DMS53 (cell line): ENCODE results near the gene GSKIP.

ENCODE experiments used
- DNase-seq: peaks from one replicate; lab custom pipeline; 2025; lab: John Stamatoyannopoulos, UW

Gene GSKIP

DNA sequence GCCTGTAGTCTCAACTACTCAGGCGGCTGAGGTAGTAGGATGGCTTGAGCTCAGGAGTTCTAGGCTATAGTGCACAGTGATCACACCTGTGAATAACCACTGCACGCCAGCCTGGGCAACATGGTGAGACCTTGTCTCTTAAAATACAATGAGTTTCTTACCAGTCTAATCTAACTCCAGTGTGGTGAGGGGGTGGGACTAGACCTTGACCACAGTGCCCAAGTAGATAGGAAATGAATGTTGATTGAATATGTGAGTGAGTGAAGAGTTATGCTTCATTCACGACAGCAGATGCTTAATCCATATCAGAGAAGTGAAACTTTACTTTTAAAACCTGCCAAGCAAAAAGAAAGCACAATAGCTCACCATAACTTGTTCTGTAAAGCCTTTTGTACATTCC, 17.4 kb downstream of the GSKIP start:
- DNase-seq = no peak

DNA sequence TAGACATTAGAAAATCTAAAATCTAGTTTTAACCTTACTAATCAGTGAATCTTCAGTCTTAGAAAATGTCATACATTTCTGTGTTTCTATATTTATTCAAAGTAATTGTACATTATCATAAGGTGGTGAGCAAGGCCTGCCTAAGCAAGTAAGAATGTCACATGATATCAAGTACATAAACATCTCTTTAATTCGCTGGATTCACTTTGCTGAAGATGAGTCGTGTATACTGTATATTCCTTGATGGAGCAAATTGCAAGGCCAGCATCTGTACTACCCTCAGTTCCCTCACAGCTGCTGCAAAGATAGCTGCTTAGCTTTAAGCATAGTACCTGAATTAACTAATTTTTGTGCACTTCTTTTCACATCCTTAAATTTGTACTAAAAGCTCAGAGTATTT, 20.1 kb downstream of the GSKIP start:
- DNase-seq = no peak

GRCh38 chr14:96384053-96384452, 20.7 kb downstream of the GSKIP start:
- peak; percentile 25 for DNase-seq

GRCh38 chr14:96384740-96385139, 21.4 kb downstream of the GSKIP start:
- DNase-seq = no peak

- DNase-seq = no peak
Measured at GRCh38 chr14:96385385-96385784, 22.1 kb downstream of the GSKIP start.

DNA sequence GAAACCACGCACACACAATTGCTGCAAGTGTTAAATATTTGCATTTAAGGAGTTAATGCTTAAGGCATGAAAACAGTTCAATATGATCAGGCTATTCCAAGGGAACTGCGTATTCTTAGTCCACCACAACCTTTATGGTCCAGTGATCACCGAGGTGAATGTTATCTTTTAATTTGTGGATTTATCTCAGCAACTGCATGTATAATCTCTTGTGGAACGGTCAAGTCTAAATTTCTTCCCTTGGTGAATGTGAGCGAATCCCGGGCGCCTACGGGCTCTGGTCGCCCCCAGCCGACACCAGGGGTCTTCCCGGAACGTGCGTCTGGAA, 27.6 kb downstream of the GSKIP start:
- no peak for DNase-seq

- DNase-seq = peak; percentile 96
Measured at GRCh38 chr14:96391293-96392118, 28.2 kb downstream of the GSKIP start.

DNA sequence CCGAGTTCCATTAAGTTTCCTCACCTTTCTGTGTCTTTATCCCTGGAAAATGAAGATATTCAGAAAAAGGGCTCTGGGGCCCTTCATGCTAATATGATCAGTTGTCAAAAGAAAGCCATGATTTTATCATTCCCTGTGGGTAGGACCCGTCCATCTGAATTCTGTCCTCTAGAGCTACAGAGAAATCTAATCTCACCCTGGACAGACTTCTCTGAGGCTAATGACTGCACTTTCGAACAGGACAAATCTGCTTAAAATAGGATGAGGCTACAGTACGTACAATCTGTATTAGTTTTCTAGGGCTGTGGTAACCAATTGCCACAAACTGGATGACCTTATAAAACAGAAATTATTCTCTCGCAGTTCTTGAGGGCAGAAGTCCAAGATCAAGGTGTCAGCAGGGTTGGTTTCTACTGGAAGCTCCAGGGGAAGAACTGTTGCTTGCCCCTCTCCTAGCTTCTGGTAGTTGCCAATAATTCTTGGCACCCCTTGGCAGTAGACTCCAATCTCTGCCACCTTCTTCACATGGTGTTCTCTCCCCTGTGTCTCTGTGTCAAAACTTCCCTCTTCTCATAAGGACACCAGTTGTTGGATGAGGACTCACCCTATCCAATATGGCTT, 29.9 kb downstream of the GSKIP start:
- peak; percentile 5 for DNase-seq

DNA sequence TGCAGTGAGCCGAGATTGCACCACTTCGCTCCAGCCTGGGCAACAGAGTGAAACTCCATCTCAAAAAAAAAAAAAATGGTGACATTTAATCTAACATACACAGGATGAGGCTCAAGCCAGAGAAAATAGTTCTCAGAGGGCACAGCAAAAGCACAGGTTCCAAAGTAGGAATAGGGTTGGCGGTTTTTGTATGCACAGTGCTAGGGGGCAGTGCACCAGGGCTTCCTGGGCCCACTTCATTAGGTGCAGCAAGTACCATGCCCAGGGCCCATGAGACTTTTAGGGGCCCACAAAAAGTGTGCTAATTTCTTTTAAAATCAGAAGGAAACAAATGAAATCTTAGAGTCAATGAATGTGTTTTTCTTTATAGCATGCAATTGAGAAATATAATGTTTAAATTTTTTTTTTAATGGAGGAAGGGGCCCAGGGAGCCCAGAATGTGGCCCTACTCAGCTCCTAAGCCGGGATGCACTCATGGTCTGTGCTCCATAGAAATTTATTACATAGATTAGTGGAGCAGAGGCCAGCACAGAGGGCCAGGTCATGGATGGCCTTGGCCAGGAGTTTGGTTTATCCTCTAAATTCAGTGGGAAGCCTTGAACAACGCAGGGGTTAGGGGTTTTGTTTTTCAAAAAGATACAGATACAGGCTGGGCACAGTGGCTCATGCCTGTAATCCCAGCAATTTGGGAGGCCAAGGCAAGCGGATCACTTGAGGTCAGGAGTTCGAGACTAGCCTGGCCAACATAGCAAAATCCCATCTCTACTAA, 30.9 kb downstream of the GSKIP start:
- no peak for DNase-seq

DNA sequence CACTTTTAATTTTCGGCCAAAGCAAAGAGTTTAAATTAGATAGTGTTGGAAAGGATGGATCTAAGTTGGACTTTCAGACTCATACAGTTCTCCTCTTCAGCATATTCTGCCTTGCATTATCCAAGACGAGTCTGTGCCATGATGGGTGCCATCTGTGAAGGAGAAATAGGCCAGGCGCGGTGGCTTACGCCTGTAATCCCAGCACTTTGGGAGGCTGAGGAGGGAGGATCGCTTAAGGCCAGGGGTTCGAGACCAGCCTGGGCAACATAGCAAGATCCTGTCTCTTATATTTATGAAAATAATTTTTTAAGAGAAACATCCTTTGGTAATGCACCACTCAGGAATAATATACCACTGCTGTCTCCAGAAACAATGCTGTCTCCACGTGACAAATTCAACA, 35.1 kb downstream of the GSKIP start:
- DNase-seq = no peak

DNA sequence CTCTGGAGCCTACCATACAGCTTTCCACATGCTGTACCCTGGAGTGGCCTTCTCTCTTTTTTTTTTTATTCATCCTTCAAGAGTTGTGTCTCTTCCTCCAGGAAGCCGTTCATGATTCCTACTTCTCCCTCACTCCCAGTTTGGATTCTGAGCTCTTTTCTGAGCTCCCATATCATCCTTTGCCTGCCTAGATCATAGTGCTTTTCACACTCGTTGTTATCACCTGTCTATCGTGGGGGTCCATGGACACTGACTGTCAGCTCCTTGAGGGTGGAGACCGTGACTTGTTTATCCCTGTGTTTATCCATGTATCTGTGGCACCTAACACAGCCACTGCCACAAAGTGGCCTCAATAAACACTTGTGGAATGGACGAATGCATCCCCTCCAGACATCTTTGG, 35.6 kb downstream of the GSKIP start:
- DNase-seq = no peak

GRCh38 chr14:96399405-96399804, 36.1 kb downstream of the GSKIP start:
- DNase-seq = no peak

GRCh38 chr14:96400495-96400894, 37.2 kb downstream of the GSKIP start:
- DNase-seq = no peak

- no peak for DNase-seq
Measured at GRCh38 chr14:96403409-96403808, 40.1 kb downstream of the GSKIP start.

- no peak for DNase-seq
Measured at GRCh38 chr14:96405677-96406076, 42.4 kb downstream of the GSKIP start.

- no peak for DNase-seq
Measured at GRCh38 chr14:96407935-96408570, 44.7 kb downstream of the GSKIP start.

DNA sequence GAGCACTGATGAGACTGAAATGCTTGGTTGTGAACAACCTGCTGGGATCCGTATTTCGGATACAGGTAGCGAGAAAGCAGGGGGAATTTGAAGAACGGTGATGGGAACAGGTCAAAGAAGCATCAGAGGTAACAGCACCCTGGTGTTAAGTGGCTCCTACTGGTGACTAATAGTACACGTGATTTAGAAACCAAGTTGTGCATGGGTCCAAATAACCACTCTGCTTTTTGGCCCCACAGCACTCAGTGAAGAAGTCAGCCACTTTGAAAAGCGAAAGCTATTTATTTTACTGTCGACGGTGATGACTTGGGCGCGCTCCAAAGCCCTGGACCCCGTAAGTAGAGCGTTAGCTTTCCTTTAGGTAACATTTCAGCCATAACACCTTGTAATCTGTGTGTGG, 45.3 kb downstream of the GSKIP start:
- DNase-seq = no peak

DNA sequence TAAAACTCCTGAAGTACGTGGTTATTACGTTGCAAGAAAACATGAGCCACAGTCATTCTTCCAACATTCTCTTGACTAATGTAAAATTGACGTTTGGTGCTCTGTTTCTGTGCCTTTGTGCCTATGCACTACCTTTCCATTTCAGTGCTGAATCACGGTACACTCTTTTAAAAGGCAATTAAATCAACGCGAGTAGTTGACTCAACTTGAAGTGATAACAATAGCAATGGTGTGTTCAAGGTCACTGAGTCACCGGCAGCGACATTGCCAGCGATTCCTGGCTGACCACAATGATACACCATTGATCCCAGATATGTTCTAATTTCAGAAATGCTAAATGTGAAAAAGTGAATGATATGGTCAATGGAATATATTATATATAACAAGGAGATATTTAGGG, 46.4 kb downstream of the GSKIP start:
- DNase-seq = no peak

DNA sequence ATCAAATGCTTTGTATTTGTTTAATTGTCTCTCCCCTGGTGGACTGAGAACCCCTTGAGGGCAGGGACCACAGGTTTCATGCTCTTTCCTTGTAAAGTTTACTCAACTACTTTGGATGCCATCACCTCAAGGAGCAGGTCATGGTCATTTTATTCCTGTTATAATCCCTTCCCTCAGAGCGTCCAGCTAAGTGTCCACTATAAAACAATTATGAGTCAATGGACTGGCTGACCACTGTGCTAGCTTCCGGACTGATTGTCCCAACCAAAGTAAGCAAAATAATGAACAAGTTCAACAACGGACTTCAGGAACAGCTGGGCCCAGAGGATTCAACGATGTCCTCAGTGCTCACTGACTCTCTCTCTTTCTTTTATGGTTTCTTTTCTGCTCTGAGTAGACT, 46.8 kb downstream of the GSKIP start:
- DNase-seq = no peak

GRCh38 chr14:96413526-96413925, 50.2 kb downstream of the GSKIP start:
- no peak for DNase-seq

GRCh38 chr14:96415559-96415958, 52.2 kb downstream of the GSKIP start:
- DNase-seq = no peak

- no peak for DNase-seq
Measured at GRCh38 chr14:96416292-96416691, 53.0 kb downstream of the GSKIP start.

- DNase-seq = peak; percentile 9
Measured at GRCh38 chr14:96417254-96417653, 53.9 kb downstream of the GSKIP start.
